Right forelimb (tissue), 1 donor: ENCODE results near the gene TRIP10.
"Not testable (repeated sequence)": the region's sequence is repeated elsewhere in the genome, so short reads cannot be mapped to it uniquely, and the experiment has no call there.

Experiments used
- DNase-seq: peaks from one replicate; pipeline ENCODE4 v3.0.0-alpha.2; 2018

Gene TRIP10

DNA sequence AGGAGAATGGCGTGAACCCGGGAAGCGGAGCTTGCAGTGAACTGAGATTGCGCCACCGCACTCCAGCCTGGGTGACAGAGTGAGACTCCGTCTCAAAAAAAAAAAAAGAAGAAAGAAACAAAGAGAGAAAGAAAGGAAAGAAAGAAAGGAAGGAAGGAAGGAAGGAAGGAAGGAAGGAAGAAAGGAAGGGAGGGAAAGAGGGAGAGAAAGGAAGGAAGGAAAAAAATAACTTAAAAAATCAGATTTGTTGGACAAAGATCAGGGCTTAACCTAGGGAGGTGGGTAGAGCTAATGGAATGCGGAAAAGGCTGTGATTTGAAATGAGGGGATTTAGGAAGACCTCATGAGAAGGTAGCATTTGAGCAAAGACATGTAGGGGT lies 32.2 kb downstream of the TRIP10 start:
- not testable (repeated sequence) for DNase-seq

DNA sequence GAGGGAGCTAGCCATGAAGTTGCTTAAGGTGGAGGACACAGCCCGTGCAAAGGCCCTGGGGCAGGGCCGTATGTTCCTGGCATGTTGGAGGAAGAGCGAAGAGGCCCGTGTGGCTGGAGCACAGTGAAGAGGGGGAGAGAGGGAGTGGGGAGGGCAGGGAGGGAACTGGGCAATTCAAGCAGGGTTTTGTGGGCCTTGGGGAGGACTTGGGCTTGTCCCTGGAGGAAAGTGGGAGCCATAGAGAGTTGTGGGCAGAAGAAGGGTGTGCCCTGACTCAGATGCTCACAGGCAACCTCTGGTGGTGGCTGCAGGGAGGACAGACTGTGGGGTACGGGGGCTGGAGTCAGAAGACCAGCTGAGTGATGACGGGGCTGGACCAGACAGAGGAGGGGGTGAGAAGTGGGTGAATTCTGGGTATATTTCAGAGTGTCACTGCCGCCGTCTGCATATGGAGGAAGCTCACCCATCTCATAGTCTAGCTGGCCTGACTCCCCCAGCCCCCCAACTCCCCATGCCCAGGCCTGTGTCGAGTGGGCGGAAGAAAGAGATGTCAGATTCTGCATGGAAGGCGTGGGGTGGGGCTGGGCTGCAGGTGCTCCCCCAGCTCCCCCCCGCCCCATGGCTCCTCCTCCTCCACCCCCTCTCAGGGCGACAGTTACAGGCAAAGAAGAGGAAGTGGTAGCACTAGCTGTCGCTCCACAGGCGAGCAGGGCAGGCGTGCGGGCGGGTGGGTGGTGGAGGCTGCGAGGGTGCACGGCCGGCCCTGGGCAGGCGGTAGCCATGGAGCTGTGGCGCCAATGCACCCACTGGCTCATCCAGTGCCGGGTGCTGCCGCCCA lies 32.8 kb downstream of the TRIP10 start, which contains the start of gene VAV1:
Gene VAV1 (plus strand): TSS at position 681 of the 838 bp plus-strand sequence. CDS start 100 bp downstream, at position 781.
- no peak for DNase-seq

DNA sequence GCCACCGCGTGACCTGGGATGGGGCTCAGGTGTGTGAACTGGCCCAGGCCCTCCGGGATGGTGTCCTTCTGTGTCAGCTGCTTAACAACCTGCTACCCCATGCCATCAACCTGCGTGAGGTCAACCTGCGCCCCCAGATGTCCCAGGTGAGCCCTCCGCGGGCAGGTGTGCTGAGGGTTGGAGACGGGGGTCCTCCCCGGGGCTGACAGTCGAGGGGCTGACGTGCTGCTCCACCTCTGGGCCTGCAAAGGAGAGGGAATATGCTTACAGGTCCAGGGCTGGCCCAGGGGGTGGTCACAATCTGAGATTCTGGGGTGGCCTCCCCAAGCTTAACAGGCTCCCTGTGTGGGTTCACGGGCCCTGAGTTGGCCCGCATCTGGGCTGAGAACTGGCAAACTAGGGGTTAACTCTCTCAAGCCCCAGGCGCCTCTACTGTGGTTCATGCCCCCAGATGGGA lies 33.4 kb downstream of the TRIP10 start:
- DNase-seq, result no peak

DNA sequence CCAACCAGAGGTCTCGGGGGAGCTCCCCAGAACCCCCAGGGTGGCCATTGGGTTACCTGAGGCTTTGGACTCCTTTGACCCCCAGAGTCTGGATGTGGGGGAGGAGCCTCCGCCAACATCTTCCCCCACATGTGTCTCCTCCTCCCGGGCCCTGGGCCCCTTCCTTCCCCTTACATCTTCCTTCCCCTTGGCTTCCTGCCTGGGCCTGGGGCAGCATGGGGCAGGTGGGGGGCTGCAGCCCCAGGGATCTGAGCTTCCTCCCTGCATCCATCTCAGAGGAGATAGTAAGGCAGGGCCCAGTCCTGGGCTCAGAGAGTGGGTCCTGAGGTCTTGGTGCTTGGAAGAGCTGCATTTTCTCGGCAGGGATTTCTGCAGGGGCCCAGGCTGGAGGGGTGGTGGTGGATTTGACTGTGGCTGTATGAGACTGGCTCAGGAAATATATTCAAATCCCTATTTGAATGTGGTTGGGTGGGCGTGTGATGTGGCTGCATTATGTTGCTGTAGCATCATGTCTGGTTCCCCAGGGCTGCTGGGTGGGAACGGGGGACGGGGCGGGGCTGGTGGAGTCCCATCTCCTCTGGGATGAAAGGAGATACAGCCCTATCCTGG lies 33.9 kb downstream of the TRIP10 start:
- no peak for DNase-seq

DNA sequence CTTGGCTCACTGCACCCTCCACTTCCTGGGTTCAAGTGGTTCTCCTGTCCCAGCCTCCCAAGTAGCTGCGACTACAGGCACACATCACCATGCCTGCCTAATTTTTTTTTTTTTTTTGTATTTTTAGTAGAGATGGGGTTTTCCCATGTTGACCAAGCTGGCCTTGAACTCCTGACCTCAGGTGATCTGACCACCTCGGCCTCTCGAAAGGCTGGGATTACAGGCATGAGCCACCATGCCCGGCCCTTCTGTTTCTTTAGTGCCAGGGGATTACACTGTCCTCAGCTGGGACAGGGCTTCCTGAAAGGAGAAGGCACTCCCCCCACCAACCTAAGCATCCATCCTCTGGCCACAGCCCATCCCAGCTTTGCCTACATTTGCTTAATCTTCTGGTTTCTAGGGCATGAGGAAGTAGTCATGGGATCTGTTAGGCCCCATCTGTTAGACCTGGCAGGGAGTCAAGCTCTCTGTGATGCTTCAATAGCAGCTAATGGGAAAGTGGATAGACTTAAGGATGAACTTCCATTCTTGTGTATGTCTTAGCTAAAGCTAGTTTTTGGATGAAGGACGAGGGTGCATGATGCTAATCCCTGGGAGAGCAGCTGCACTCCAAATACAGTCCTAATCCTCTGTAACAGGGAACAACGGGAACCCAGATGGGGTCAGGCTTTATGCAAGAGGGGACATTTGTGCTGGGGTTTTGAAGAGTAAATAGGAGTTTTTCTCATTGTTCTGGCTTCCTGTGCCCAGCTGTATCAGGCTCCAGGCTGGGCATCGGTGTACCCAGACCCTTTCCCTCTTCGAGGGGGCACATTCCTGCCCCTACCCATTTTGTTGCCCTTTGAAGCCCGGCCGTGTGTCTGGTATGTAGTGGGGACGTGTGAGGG lies 35.6 kb downstream of the TRIP10 start:
- DNase-seq, result no peak

DNA sequence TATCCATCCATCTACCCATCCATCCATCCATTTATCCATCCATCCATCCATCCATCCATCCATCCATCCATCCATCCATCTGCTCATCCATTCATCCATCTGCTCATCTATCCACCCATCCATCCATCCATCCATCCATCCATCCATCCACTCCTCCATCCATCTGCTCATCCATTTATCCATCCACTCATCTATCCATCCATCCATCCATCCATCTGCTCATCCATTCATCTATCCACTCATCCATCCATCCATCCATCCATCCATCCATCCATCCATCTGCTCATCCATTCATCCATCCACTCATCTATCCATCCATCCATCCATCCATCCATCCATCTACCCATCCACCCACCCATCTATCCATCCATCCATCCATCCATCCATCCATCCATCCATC lies 36.6 kb downstream of the TRIP10 start:
- DNase-seq, result not testable (repeated sequence)

DNA sequence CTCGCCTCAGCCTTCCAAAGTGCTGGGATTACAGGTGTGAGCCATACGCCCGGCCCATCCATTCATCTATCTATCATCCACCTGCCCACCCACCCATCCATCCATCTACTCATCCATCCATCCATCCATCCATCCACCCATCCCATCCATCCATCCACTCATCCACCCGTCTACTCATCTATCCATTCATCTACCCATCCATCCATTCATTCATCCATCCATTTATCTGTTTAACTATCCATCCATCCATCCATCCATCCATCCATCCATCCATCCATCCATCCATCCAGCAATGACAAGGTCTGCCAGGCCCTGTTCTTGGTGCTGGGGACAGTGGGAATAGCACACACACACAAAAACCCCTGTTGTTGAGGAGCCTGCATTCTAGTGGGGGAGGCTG lies 37.5 kb downstream of the TRIP10 start:
- no peak for DNase-seq

DNA sequence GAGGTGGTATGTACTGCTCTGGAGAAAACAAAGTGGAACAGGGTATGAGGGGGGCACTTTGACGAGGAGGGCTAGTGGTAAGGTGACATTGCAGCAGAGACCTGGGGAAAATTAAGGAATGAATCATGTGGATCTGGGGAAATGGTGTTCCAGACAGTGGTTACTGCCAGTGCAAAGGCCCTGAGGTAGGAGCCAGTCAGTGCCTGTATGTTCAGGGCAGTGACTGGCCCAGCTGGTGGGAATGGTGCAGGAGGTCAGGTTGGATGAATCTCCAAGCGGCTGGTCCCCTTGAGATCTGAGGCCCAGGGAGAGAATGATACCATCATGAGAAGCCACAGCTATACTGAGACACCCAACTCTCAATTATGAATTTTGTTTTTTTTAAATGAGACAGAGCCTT lies 38.0 kb downstream of the TRIP10 start:
- DNase-seq, result no peak

DNA sequence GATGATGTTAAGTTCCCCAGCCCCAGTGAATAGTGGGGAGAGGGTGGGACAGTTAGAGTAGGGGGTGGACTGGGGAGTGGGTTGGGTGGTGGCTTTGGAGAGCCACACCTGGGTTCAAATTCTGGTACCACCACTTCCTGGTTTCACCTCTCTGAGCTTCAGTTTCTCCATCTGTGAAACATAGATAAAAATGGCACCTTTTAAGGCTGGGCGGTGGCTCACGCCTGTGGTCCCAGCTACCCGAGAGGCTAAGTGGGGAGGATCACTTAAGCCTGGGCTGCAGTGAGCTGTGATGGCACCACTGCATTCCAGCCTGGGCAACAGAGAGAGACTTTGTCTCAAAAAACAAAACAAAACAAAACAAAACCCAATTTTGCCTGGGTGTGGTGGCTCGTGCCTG lies 38.9 kb downstream of the TRIP10 start:
- DNase-seq, result no peak

DNA sequence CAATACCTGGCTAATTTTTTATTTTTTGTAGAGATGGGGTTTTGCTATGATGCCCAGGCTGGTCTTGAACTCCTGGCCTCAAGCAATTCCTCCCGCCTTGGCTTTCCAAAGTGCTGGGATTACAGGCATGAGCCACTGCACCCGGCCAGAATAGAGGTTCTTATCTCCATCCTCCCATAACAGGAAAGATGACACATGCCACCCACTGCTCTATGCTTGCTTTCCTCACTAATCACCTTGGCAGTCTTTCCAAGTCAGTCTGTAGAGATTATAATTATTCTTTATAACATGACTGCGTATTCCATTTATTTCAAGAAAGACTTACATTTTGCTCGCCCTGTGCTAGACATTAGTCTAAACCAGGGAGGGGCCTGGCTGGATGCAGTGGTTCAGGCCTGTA lies 39.7 kb downstream of the TRIP10 start:
- no peak for DNase-seq

DNA sequence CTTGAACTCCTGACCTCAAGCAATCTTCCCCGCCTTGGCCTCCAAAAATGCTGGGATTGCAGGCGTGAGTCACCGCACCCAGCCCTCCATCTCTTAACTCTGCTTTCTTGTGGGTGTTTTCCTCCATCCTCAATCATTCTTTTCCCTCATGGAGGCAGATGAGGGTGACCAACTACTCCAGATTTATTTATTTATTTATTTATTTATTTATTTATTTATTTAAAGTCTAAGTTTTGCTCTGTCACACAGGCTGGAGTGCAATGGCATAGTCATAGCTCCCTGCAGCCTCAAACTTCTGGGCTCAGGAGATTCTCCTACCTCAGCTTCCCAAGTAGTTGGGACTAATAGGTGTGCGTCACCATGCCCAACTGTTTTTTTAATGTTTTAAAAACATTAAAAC lies 47.9 kb downstream of the TRIP10 start:
- no peak for DNase-seq

DNA sequence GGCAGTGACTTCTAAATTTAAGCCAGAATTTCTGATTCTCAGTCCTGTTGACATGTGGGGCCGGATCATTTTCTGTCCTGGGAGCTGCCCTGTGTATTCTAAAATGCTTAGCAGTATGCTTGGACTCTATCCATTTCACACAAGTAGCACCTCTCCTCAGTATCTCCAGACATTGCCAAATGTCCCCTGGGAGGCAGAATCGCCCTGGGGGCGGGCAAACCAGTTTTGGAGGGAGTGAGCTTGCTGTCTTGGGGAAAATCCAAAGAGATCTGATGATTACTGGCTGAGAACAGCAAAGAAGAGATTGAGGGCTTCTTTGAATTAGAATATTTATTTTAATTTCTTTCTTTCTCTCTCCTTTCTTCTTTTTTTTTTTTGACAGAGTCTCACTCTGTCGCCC lies 49.4 kb downstream of the TRIP10 start:
- DNase-seq, result no peak

DNA sequence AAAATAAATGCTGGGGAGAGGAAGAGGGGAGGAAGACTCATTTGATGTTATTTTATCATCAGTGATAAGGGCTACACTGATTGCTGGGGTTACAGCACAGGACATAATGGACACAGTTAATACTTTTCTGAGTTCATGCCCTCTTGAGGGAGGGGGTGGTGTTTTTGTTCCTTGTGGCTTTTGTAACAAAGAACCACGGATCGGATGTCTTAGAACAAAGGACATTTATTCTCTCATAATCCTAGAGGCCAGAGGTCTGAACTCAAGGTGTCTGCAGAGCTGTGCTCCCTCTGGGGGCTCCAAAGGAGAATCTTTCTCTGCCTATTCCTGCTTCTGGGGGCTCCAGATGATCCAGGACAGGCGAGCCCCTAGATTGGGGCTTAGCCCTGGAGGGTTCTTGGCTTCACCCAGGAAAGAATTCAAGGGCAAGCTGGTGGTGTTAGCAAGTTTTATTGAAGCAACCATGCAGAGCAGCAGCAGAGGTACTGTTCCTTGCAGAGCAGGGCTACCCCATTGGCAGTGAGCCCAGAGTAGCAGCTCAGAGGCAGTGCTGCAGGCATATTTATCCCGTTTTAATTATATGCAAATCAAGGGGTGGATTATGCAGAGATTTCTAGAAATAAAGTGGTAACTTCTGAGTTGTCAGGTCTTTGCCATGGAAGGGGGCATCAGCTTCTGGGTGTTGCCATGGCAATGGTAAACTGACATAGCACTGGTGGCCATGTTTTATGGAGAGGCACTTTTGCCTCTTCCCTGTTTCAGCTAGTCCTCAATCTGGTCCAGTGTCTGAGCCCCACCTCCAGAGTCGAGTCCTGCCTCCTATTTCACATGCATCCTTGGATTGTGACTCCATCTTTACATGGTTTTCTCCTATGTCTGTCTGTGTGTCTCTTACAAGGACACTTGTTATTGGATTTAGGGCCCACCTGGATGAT lies 51.0 kb downstream of the TRIP10 start:
- DNase-seq, result no peak

DNA sequence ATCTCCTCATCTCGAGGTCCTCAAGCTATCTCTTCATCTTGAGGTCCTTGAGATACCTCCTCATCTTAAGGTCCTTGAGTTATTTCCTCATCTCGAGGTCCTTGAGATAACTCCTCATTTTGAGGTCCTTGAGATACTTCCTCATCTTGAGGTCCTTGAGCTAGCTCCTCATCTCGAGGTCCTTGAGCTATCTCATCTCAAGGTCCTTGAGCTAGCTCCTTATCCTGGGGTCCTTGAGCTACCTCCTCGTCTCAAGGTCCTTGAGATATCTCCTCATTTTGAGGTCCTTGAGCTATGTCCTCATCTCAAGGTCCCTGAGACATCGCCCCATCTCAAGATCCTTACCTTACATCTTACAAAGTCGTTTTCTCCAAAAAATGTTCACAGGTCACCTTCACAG lies 51.8 kb downstream of the TRIP10 start:
- DNase-seq, result no peak

DNA sequence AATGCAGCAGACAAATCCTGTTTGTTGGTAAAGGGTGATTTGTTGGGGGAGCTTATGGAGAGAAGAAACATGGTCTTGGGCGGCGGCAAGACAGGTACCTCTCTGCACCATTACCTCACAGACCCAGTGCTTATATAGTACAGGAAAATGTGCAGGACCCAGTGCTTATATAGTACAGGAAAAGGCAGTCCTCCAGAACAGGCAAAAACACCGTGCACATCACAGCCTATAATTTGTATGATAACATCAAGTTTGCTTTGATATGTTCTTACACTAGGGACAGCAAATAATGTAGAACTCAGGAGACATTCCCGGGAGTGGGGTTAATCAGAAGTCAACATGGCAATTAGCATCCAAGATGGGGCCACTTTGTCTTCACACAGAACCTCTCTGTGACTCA lies 53.9 kb downstream of the TRIP10 start:
- no peak for DNase-seq

DNA sequence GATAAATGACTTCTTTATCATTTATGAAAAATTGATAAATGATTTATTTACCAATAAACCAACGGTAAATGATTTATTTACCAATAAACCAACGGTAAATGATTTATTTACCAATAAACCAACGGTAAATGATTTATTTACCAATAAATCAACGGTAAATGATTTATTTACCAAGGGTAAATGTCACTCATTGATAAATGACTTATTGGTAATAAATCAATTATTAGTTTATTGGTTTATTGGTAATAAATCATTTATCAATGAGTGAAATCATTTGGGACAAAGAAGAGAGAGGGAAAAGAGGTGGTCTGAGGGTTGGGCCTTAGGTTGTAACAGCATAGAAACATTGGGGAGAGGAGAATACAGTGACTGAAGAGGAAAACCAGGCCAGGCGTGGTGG lies 54.5 kb downstream of the TRIP10 start:
- DNase-seq, result no peak

DNA sequence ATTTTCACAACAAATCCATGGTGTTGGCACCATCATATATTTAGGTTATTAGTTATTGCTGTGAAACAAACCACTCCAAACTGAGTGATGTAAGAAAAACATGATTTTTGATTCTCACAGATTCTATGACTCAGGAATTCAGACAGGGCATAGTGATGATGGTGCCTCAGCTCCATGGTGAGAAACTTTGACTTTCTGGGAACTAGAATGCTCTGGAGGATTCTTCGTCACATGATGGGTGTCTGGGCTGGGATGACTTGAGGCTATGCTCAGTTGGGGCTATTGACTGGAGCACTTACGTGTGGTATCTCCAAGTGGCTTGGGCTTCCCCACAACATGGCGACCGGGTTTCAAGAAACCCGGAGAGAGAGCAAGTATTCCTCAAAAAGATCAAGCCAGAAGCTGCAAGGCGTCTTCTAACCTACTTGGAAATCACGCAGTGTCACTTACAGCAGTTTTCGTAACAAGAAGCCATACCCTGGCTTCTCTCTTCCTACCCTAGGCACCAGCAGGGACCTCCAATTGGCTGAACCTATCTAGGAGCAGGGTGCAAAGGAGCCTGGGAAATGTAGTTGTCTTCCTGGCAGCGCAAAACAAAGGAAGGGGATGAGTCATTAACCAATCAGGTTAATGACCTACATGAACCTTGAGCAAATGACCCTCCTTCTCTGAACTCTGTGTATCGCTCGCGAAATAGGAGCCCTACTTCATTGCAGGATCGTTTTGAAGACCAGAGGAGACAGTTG lies 55.4 kb downstream of the TRIP10 start:
- no peak for DNase-seq

DNA sequence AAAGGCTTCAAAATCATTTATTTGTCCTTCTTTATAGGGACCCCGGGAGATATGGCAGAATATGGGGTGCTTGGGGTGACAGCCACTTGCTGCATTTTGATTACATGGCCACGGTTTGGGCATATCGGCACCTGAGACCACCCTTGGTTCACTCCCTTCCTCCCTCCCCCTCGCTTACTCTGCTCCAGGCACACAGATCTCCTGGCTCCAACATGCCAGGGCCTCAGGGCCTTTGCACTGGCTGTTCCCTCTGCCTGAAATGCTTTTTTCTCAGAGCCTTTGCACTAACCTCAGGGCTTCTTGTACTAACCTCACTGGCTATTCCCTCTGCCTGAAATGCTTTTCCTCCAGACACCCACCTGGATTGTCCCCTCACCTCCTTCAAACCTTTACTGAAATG lies 56.8 kb downstream of the TRIP10 start:
- DNase-seq, result no peak

DNA sequence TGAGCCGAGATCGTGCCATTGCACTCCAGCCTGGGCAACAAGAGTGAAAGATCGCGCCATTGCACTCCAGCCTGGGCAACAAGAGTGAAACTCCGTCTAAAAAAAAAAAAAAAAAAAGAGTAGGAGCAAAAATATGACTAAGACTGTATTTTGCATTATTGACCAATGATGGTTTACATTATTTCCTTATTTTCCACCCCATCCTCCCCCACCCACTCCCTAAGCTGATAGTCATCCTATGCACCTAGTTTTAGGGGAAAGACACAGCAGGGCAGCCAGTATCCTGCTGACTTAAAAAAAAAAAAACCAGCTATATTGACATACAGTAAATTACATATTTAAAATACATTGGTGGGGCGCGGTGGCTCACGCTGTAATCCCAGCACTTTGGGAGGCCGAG lies 58.2 kb downstream of the TRIP10 start:
- DNase-seq, result no peak

DNA sequence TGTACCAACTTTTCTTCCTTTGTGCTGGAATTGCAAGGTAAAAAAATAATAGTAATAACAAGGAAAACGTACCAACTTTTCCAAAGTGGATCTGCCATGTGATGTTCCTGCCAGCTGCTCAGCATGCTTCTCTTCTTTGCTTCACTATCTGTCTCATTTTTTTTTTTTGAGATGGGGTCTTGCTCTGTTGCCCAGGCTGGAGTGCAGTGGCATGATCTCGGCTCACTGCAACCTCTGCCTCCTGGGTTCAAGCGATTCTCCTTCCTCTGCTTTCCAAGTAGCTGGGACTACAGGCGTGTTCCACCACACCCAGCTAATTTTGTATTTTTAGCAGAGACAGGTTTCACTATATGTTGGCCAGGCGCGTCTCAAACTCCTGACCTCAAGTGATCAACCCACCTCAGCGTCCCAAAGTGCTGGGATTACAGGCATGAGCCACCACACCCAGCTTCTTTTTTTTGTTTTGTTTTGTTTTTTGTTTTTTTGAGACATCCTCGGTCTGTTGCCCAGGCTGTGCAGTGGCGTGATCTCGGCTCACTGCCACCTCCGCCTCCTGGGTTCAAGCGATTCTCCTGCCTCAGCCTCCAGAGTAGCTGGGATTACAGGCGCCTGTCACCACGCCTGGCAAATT lies 60.8 kb downstream of the TRIP10 start:
- DNase-seq, result not testable (repeated sequence)

DNA sequence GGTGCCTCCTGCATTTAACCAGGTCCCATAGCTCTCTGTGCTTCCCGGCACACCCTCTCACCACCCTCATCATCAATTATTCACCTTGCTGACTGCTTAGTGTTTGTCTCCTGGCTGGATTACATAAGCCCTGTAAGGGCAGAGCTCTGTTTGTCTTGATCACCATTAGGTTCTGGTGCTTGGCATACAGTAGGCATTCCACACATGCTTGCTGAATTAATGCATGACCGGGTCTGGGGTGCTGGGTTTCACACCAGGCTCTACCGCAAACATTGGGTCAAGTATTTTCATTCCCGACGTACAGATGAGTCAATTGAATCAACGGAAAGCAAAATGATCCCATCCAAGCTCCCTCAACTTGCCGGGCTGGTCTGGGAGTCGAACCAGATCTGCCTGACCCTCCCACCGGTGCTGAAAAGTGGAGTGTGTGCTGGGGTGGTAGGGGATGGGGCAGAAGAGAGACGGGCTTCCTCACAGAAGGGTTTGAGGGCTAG lies 61.6 kb downstream of the TRIP10 start:
- DNase-seq, result no peak
